Activated CD8-positive, alpha-beta memory T cell treated with anti-CD3 and anti-CD28 coated beads, Interleukin-2, amount 50 U/mL, for 48 hours (primary cell): ENCODE data around the gene CDSN.
A peak's percentile ranks its signal among the peaks of the same experiment; 100 is the strongest.
"Not testable (repeated sequence)": the region's sequence is repeated elsewhere in the genome, so short reads cannot be mapped to it uniquely, and the experiment has no call there.

ENCODE experiments used
- DNase-seq: peaks from one replicate; pipeline ENCODE4 v3.0.0-alpha.2; 2020

Gene CDSN

GRCh38 chr6:31120151-31120915 lies at the start of gene CDSN:
CDSN (minus strand) TSS chr6:31120446; CDS start chr6:31120419, 27 bp downstream.
- DNase-seq = no peak

- no peak for DNase-seq
Measured at GRCh38 chr6:31169123-31169857, 49.0 kb upstream of the CDSN start.

DNA sequence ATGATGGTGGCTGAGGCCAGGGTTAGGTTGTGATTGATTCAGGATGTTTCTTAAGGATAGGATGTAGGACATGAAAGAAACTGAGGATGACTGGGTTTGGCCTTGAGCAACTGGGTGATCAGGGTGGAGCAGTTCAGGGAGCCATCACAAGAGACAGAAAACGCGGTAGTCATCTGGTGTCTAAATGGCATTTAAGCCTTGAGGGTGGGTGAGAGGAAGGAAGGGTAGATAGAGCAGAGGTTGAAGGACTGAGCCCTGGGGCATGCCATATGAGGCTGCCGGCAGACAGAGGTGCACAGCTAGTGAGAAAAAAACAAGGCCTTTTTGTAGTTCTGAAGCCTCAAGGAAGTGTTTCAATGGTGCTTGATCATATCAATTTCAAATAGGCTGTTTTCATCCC lies 48.4 kb upstream of the CDSN start:
- DNase-seq = no peak

- DNase-seq = no peak
Measured at GRCh38 chr6:31165986-31166385, 45.7 kb upstream of the CDSN start.

GRCh38 chr6:31165064-31165832 lies 45.0 kb upstream of the CDSN start:
- not testable (repeated sequence) for DNase-seq

GRCh38 chr6:31164475-31165063 lies 44.3 kb upstream of the CDSN start:
- DNase-seq = not testable (repeated sequence)

- DNase-seq = no peak
Measured at GRCh38 chr6:31163922-31164321, 43.7 kb upstream of the CDSN start.

GRCh38 chr6:31162463-31163165 lies 42.4 kb upstream of the CDSN start:
- DNase-seq = no peak

DNA sequence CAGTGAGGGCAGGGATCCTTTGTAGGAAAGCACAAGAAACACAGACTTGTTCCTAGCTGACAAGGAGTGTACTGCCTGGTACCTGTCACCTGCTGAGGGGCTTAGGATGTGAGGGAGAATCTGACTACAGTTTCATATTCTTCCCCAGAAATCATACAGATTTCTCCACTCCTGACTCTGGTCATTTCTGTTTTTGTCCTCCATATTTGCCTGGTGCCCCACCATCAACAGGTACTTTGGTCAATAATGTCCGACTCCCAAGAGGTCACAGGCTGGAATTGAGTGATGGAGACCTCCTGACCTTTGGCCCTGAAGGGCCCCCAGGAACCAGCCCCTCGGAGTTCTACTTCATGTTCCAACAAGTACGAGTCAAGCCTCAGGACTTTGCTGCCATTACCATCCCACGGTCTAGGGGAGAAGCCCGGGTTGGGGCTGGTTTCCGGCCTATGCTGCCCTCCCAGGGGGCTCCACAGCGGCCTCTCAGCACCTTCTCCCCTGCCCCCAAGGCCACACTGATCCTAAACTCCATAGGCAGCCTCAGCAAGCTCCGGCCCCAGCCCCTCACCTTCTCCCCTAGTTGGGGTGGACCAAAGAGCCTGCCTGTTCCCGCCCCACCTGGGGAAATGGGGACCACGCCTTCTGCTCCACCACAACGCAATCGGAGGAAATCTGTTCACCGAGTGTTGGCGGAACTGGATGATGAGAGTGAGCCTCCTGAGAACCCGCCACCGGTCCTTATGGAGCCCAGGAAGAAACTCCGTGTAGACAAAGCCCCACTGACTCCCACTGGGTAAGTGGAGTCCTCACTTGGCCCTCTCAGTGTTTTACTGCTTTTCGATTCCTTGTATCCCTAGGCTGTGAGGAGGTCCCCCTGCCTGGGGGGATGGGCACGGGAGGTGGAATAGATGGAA lies 41.2 kb upstream of the CDSN start:
- DNase-seq = no peak

DNA sequence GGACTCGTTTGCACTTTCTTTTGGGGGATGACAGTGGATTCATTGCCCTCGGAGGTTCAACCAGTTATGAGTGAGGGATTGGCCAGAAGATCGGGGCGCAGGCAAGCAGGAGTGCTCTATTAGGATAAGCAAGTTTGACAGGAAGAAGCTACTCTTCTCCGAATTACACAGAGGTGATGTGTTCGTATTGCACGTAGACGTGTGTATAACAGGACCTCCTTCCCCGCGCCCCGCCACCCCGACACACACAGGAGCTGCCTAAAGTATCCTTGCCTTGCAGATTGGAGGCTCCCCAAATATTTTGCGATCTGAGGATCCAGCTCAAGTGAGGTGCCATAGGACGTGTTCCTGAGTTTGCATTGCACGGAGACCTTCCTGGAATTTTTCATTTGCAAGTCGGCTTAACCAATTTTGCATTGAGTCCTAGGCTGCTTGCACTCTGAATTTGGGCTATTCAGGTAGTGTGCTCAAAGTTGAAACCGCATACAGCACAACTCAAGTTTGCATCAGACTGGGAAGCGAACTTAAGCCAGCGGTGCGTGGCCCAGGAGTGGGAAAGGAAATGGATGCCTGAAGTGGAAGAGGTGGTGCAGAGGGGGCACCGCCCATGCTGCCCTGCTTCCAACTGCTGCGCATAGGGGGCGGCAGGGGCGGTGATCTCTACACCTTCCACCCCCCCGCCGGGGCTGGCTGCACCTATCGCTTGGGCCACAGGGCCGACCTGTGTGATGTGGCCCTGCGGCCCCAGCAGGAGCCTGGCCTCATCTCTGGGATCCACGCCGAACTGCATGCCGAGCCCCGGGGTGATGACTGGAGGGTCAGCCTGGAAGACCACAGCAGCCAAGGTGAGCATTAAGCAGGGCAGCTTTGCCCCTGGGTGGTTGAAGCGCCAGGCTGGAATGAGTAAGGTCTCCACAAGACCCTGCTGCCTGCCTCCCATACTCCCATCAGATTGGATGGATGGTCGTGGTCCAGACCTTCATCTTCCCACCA lies 38.9 kb upstream of the CDSN start:
- DNase-seq = peak; percentile 66

- peak; percentile 99 for DNase-seq
Measured at GRCh38 chr6:31158140-31158862, 38.1 kb upstream of the CDSN start, which contains the start of gene TCF19. TCF19 (plus strand) TSS chr6:31158589; CDS start chr6:31159470, 881 bp downstream.

- DNase-seq = no peak
Measured at GRCh38 chr6:31157513-31158139, 37.4 kb upstream of the CDSN start, which contains the start of gene CCHCR1. CCHCR1 (minus strand) TSS chr6:31157802; CDS start chr6:31157600, 202 bp downstream.

GRCh38 chr6:31156641-31157040 lies 36.4 kb upstream of the CDSN start:
- no peak for DNase-seq

GRCh38 chr6:31154436-31154835 lies 34.2 kb upstream of the CDSN start:
- DNase-seq = no peak

DNA sequence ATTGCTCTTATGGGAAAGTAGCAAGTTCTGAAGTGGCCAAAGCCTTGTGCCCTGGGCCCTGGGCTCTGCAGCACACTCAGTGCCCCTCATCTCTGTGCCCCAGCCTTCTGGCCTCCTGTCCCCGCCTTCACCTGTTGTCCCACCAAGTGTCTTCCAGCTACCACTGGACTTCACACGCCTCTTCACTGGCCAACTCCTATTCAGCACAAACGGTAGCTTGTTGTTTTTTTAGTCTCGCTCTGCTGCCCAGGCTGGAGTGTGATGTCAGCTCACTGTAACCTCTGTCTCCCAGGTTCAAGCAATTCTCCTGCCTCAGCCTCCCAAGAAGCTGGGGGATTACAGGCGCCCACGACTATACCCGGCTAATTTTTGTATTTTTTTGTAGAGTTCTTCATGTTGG lies 32.5 kb upstream of the CDSN start:
- DNase-seq = no peak

GRCh38 chr6:31149827-31150447 lies 29.7 kb upstream of the CDSN start:
- no peak for DNase-seq

DNA sequence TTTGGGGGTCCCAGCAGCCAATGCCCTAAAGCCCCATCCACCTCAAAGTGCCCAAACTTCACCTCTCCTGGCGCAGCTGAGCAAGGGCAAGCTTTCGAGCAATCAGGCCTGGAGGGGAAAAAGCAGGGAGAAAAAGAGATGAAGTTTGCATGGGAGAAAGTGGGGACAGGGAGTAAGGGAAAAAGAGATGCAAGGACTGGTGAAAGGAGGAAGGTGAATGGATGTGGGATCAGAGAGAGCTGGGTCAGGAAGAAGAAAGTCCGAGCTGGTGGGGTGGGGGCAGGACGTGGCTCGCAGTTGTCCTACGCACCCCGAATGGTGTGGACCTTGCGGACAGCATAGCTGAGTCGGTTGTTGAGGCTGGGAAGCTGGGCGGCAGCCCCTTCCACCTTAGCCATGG lies 25.1 kb upstream of the CDSN start:
- no peak for DNase-seq

- no peak for DNase-seq
Measured at GRCh38 chr6:31144970-31145340, 24.7 kb upstream of the CDSN start.
